Nephron progenitor cell (in vitro differentiated cells): ENCODE measurements around the gene NRG2.

Experiments
- DNase-seq: peaks from one replicate; pipeline ENCODE4 v3.0.0; 2021
- H3K27ac Mint-ChIP-seq: 2 replicates; pipeline ENCODE4 v1.8.0; 2021; ENCODE audit warnings: mild to moderate bottlenecking, moderate library complexity, mixed read lengths
- H3K27me3 Mint-ChIP-seq: 2 replicates; pipeline ENCODE4 v1.8.0; 2021; ENCODE audit warnings: mild to moderate bottlenecking, low read depth, mixed read lengths; ENCODE audit not compliant: poor library complexity
- H3K36me3 Mint-ChIP-seq: 2 replicates; pipeline ENCODE4 v1.8.0; 2021; ENCODE audit warnings: low read depth, mixed read lengths
- H3K4me1 Mint-ChIP-seq: 2 replicates; pipeline ENCODE4 v1.8.0; 2021; ENCODE audit warnings: mixed read lengths
- H3K4me3 Mint-ChIP-seq: 2 replicates; pipeline ENCODE4 v1.8.0; 2021; ENCODE audit warnings: mild to moderate bottlenecking, moderate library complexity, mixed read lengths
- H3K9me3 Mint-ChIP-seq: 2 replicates; pipeline ENCODE4 v1.8.0; 2021; ENCODE audit warnings: mild to moderate bottlenecking, moderate library complexity, mixed read lengths
- CTCF ChIP-seq: fragments of 200-600 bp; sonication (generic); IDR thresholded peaks from 2 replicates; pipeline ENCODE4 v1.5.0; 2021; ENCODE audit warnings: antibody characterized with exemption

NRG2 gene

GRCh38 chr5:139903795-139904565 is 139.1 kb downstream of the NRG2 start:
- TF ChIP-seq CTCF = no peak

GRCh38 chr5:139903450-139903794 is 139.7 kb downstream of the NRG2 start:
- Mint-ChIP-seq H3K27ac (no peak overlapping the region), H3K27me3 (peaks cover 54% of the 10 kb centered on the region), H3K9me3 (no peaks in the 10 kb centered on the region), H3K36me3 (no peaks in the 10 kb centered on the region), H3K4me1 (peaks cover 8% of the 10 kb centered on the region), H3K4me3 (peak overlapping the region; percentile 76)
- no peak for DNase-seq
- TF ChIP-seq CTCF = no peak

More at GRCh38 chr5:139903795-139904565, 139.1 kb downstream of the NRG2 start:
- H3K36me3 Mint-ChIP-seq = no peaks in the 10 kb centered on the region
- H3K4me3 Mint-ChIP-seq = peak overlapping the region; percentile 76
- peaks cover 48% of the 10 kb centered on the region for H3K27me3 Mint-ChIP-seq
- DNase-seq = peak; percentile 70
- no peak overlapping the region for H3K27ac Mint-ChIP-seq
- peaks cover 8% of the 10 kb centered on the region for H3K4me1 Mint-ChIP-seq
- H3K9me3 Mint-ChIP-seq = no peaks in the 10 kb centered on the region

GRCh38 chr5:139901986-139902385 is 141.1 kb downstream of the NRG2 start:
- no peak for DNase-seq
- Mint-ChIP-seq H3K27me3 (peaks cover 65% of the 10 kb centered on the region), H3K9me3 (no peaks in the 10 kb centered on the region), H3K4me1 (peaks cover 8% of the 10 kb centered on the region), H3K36me3 (no peaks in the 10 kb centered on the region), H3K4me3 (no peak overlapping the region), H3K27ac (no peak overlapping the region)
- no peak for TF ChIP-seq CTCF

GRCh38 chr5:139901251-139901575 is 141.9 kb downstream of the NRG2 start:
- Mint-ChIP-seq H3K9me3 (no peaks in the 10 kb centered on the region), H3K27me3 (peaks cover 69% of the 10 kb centered on the region), H3K36me3 (no peaks in the 10 kb centered on the region), H3K4me3 (no peak overlapping the region), H3K4me1 (peaks cover 8% of the 10 kb centered on the region), H3K27ac (no peak overlapping the region)
- DNase-seq = no peak
- TF ChIP-seq CTCF = no peak

- no peaks in the 10 kb centered on the region for H3K9me3 Mint-ChIP-seq
- DNase-seq = no peak
- peaks cover 8% of the 10 kb centered on the region for H3K4me1 Mint-ChIP-seq
- H3K36me3 Mint-ChIP-seq = no peaks in the 10 kb centered on the region
- H3K4me3 Mint-ChIP-seq = no peak overlapping the region
- no peak for TF ChIP-seq CTCF
- no peak overlapping the region for H3K27ac Mint-ChIP-seq
- peaks cover 69% of the 10 kb centered on the region for H3K27me3 Mint-ChIP-seq
These were observed 142.4 kb downstream of the NRG2 start for GRCh38 chr5:139900546-139901250.

- Mint-ChIP-seq H3K27me3 (peaks cover 82% of the 10 kb centered on the region), H3K4me1 (peaks cover 8% of the 10 kb centered on the region), H3K27ac (no peak overlapping the region), H3K36me3 (no peaks in the 10 kb centered on the region), H3K9me3 (no peaks in the 10 kb centered on the region), H3K4me3 (no peak overlapping the region)
- DNase-seq = no peak
- TF ChIP-seq CTCF = no peak
These were observed 144.1 kb downstream of the NRG2 start for GRCh38 chr5:139898981-139899380.
